ENCODE results near the gene NMNAT2. TPM values are rescaled to one million over a fixed set of nuclear protein-coding genes. Genes with fewer than 3 reads are reported as not detected.

NMNAT2 gene
- total and polyA plus RNA-seq, 2 of the 13 experiments (the other 11 are each of a cell fraction or from before 2014, with no cell fraction given), result not detected

GRCh38 chr1:183239220-183239742 is 178.9 kb downstream of the NMNAT2 start (continued):
- TF ChIP-seq ARID3A (IDR thresholded peaks at IDR 0.05; ENCODE audit: low read depth, low read length) (no peak), ZNF280B (CRISPR knock-in tag; IDR thresholded peaks at IDR 0.05; ENCODE audit: borderline replicate concordance) (no peak)

GRCh38 chr1:183238071-183238470 is 180.1 kb downstream of the NMNAT2 start:
- no peak for TF ChIP-seq ZNF276 (CRISPR knock-in tag; IDR thresholded peaks at IDR 0.05; ENCODE audit: low read depth)
- no peak for TF ChIP-seq TFAP4 (IDR thresholded peaks at IDR 0.05; ENCODE audit: borderline replicate concordance, low read depth)
- POLR2A ChIA-PET, result no interaction called here
- in situ Hi-C loops (cut with HindIII; ENCODE audit: extremely low pct_ligation_motif_present, low pct_unique_long_range_greater_than_20kb) (no loop called here), intact Hi-C loops (cut with micrococcal nuclease; ENCODE audit: unreplicated experiment) (no loop called here)
- no peaks in the 10 kb centered on the region for H3K9me3 ChIP-seq (ENCODE audit: low read length)
- H3K4me3 ChIP-seq (replicated peaks in 1 of 3; ENCODE audit: insufficient read depth in 1 of 3, low read depth in 2 of 3, low read length in 3 of 3), result no peak overlapping the region
- CTCF ChIA-PET (ENCODE audit: low intra/inter-chr PET ratio, low total read pairs), result no interaction called here
- DNase-seq (ENCODE audit: low spot score) (no peak), FAIRE-seq (no peak), ATAC-seq (no peak)
- 4% methylated on average over 2 of the region's 2 CpGs for WGBS (ENCODE audit: low lambda C conversion rate)
- no peaks in the 10 kb centered on the region for H3K79me2 ChIP-seq (ENCODE audit: insufficient read depth, low read length)
- H3K4me1 ChIP-seq (ENCODE audit: insufficient read depth, low read length), result peaks cover 12% of the 10 kb centered on the region; the same call in 1 of the 2 replicates
- no peak overlapping the region for H2AFZ ChIP-seq (ENCODE audit: low read length)
- H3K9ac ChIP-seq (ENCODE audit: insufficient read depth, low read depth, low read length), result no peak overlapping the region
- H3K36me3 ChIP-seq (replicated peaks in 1 of 2; ENCODE audit: control insufficient read depth in 1 of 2, insufficient read depth in 2 of 2, low read length in 2 of 2), result no peaks in the 10 kb centered on the region
- H4K20me1 ChIP-seq (ENCODE audit: insufficient read depth, low read length), result no peaks in the 10 kb centered on the region
- no TSS peak for BruUV-seq (replicated peaks)
- peaks cover 0 to 12% of the 10 kb centered on the region in 2 experiments; a peak in 2 of 5 replicates for H3K27me3 ChIP-seq (ENCODE audit: control insufficient read depth in 1 of 2, insufficient read depth in 2 of 2, low read length in 2 of 2)
- H3K4me2 ChIP-seq (ENCODE audit: low read depth, low read length), result no peak overlapping the region
- no peak overlapping the region for H3K27ac ChIP-seq (ENCODE audit: extremely low read length, insufficient read depth, low read length)

Measured in HepG2 (cell line).